Heart right ventricle (tissue), 16 donors: Measurements from ENCODE around the gene OR1K1. TPM values are rescaled to one million over a fixed set of nuclear protein-coding genes. Genes with fewer than 3 reads are reported as not detected.
A peak's percentile ranks its signal among the peaks of the same experiment; 100 is the strongest.

ENCODE experiments used
- ATAC-seq, 8 donors: fragments of 200-7000 bp; cut with Tn5 transposase; one replicate each; pipeline ENCODE4 v1.9.1; 2020; ENCODE audit warnings: mild to moderate bottlenecking in 8 of 8, moderate library complexity in 8 of 8, moderate number of reproducible peaks in 1 of 8
- DNase-seq, 2 donors: peaks; one replicate each; pipeline ENCODE4 v3.0.0-alpha.2; 2020
- H3K27ac ChIP-seq, 10 donors: fragments of 200-600 bp; sonication (generic) in 2 of 10; one replicate each; pipeline versions ENCODE4 v1.5.0 to v1.8.0; 2020 to 2022; ENCODE audit warnings: mild to moderate bottlenecking in 3 of 10
- H3K27me3 ChIP-seq, 7 donors: fragments of 200-600 bp; one replicate each; pipeline ENCODE4 v1.8.0; 2021 to 2022; ENCODE audit warnings: mild to moderate bottlenecking in 2 of 7
- H3K36me3 ChIP-seq, 9 donors: fragments of 200-600 bp; sonication (generic) in 1 of 9; one replicate each; pipeline versions ENCODE4 v1.5.0 to v1.8.0; 2020 to 2022; ENCODE audit warnings: mild to moderate bottlenecking in 2 of 9
- H3K4me1 ChIP-seq, 9 donors: fragments of 200-600 bp; sonication (generic) in 1 of 9; one replicate each; pipeline versions ENCODE4 v1.5.0 to v1.8.0; 2020 to 2022; ENCODE audit warnings: mild to moderate bottlenecking in 4 of 9
- H3K4me3 ChIP-seq, 10 donors: fragments of 200-600 bp; sonication (generic) in 2 of 10; one replicate each; pipeline versions ENCODE4 v1.5.0 to v1.8.0; 2020 to 2022; ENCODE audit warnings: mild to moderate bottlenecking in 7 of 10, moderate library complexity in 2 of 10
- H3K9me3 ChIP-seq, 11 donors: fragments of 200-600 bp in 10 of 11; sonication (generic) in 2 of 11; one replicate each; pipeline versions ENCODE4 v1.5.0 to v1.8.0; 2013 to 2022; ENCODE audit warnings: mild to moderate bottlenecking in 2 of 11, control low read depth in 1 of 11, moderate library complexity in 1 of 11
- whole genome bisulfite sequencing, 2 donors: extraction: QIAGEN DNeasy Blood & Tissue Kit; methylation state at CpG; one replicate each; pipeline ENCODE4 v1.1.7; 2013; ENCODE audit warnings: inconsistent platforms in 1 of 2; 5-methylcytosine and 5-hydroxymethylcytosine counted together
- intact Hi-C, 10 donors: fragments of 100-400 bp; cut with DNase I; formaldehyde crosslinking; loops; one replicate each; pipeline versions ENCODE4 v1.11.1 to v1.14.2; 2022
- polyA plus RNA-seq, 2 donors: library from polyadenylated mRNA; stranded (reverse); fragments of 200-250 nt; gene quantifications; one replicate each; pipeline ENCODE4 v1.2.3, GENCODE V29; 2013
- total RNA-seq, 10 donors: library from RNA; stranded (reverse); fragmentation: NEBNext Ultra II Directional in 3 of 10; extraction: Animal tissue kit (Norgen Biotek cat#: 25700) in 3 of 10; gene quantifications; one replicate each; pipeline versions ENCODE4 v1.2.1 to v1.2.4, GENCODE V29; 2021 to 2023
- TF ChIP-seq, protein P1 (sequence below), 9 donors: fragments of 200-600 bp; sonication (generic) in 2 of 9; IDR thresholded peaks; one replicate each; pipeline versions ENCODE4 v1.5.0 to v1.8.0; 2021 to 2022; ENCODE audit warnings: antibody characterized with exemption in 9 of 9, mild to moderate bottlenecking in 5 of 9, moderate library complexity in 1 of 9
- donor health status: Arrhythmogenic right ventricular cardiomyopathy.
- donor health status: ischemic (EF 13 %, LVEDD 7.1; RV severe dilation, severe dysfunction).
- donor health status: healthy with polysubstance abuse.
- donor health status: DM: no; HTN: yes; CAD: no.
- donor health status: DM: no; HTN: no; CAD: no.
- donor health status: ischemic (EF 25% LVEDD 6.9; RV normal size, moderate dysfunction).
- donor health status: ischemic (EF 25% LVEDD 5.7; RV mildly dilated, moderate dysfunction).
- donor health status: healthy.
- donor health status: DM: yes; HTN: yes; CAD: no.
- donor health status: Ischemic cardiomyopathy.
- donor health status: ischemic (EF 35%, LVEDD 5.7; RV mildly dilated, moderate dysfunction).
- donor health status: nonischemic (EF 11% LVEDD 7.7; RV severe dilation, severe dysfunction).
- donor health status: DM: yes; HTN: yes; CAD: no.
- donor health status: PGD.
- donor health status: ischemic (EF 29% LVEDD 5.4; RV normal size, mild dysfunction).
- donor health status: nonischemic (EF 23%, LVEDD 6.1; RV moderate dilation, normal function).

Gene OR1K1
- total and polyA plus RNA-seq, 12 donors, result not detected

DNA sequence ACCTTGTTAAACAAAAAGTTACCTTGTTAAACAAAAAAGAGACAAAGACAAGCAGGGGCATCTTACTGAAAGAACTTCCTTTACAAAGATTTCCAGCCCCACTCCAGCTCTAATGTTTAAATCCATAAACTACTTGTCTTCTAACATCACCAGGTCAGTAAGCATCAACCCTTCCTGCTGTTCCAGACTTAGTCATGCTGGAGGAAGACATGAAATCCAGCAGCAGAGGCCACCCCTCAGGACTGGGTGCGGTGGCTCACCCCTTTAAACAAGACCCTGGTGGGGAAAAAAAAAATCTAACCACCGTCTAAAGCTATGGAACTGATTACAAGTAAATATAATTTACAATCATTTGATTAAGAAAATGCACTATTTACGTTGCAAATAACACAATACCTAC is 19.4 kb downstream of the OR1K1 start:
- ATAC-seq (peak in 3 of 8 donors; percentile 31 to 38 (median 37)), DNase-seq (no peak)
- Histone ChIP-seq H3K27ac (peak overlapping the region in 7 of 10 donors; percentile 19 to 72 (median 64)), H3K4me3 (no peak overlapping the region), H3K4me1 (peaks cover 0 to 49% (median 34%) of the 10 kb centered on the region in 9 donors), H3K27me3 (no peaks in the 10 kb centered on the region), H3K9me3 (no peaks in the 10 kb centered on the region), H3K36me3 (peaks cover 0 to 82% (median 6%) of the 10 kb centered on the region in 9 donors)
- intact Hi-C loops, result loop anchor here in 4 of 10 donors (10.0 kb wide), 4 partner anchors 45 to 725 kb away; partner anchors contain the start of gene TTLL11 (in 3 of the 4)
- WGBS, 2 donors, result 63 to 66% methylated on average over 3 of the region's 3 CpGs
- TF ChIP-seq, protein P1, sequence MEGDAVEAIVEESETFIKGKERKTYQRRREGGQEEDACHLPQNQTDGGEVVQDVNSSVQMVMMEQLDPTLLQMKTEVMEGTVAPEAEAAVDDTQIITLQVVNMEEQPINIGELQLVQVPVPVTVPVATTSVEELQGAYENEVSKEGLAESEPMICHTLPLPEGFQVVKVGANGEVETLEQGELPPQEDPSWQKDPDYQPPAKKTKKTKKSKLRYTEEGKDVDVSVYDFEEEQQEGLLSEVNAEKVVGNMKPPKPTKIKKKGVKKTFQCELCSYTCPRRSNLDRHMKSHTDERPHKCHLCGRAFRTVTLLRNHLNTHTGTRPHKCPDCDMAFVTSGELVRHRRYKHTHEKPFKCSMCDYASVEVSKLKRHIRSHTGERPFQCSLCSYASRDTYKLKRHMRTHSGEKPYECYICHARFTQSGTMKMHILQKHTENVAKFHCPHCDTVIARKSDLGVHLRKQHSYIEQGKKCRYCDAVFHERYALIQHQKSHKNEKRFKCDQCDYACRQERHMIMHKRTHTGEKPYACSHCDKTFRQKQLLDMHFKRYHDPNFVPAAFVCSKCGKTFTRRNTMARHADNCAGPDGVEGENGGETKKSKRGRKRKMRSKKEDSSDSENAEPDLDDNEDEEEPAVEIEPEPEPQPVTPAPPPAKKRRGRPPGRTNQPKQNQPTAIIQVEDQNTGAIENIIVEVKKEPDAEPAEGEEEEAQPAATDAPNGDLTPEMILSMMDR (IDR thresholded peaks at IDR 0.05), result no peak

DNA sequence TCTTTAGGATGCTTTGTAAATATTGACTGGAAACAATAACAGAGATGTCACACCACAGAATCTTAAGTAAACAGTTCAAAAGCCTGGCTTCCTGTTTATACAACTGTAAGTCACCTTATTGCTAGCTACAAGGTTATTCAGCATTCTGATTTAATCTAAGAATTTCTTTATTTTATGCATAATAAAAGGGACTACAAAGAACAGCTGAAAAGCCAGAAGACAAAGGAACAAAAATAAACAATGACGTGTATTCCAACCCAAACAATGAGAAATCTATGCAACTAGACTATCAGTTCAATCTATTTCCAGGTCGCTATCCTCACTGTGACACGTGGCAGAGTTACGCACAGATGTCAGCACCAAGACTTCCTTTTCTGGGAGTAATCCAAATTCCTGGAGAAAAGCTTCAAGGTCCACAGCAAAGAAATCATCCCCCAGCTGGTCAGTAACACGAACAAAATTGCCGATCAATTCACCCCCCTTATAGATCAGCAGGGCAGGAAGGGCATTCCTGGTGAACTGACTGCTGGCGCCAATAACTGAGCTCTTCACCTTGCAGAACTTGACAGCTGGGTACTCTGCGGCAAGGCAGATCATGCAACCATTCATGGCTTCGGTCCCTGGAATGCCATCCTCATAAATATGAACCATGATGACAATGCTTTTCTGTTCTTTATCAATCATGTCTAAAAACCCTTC is 20.0 kb downstream of the OR1K1 start:
- TF ChIP-seq, protein P1 (IDR thresholded peaks at IDR 0.05), result no peak
- intact Hi-C loops, result loop anchor here in 4 of 10 donors (10.0 kb wide), 4 partner anchors 45 to 725 kb away; partner anchors contain the start of gene TTLL11 (in 3 of the 4)
- DNase-seq, result peak in 1 of 2 donors; percentile 36
- Histone ChIP-seq H3K9me3 (no peaks in the 10 kb centered on the region), H3K27ac (peak overlapping the region in 7 of 10 donors; percentile 19 to 72 (median 64)), H3K36me3 (peaks cover 0 to 87% (median 6%) of the 10 kb centered on the region in 9 donors), H3K27me3 (no peaks in the 10 kb centered on the region), H3K4me1 (peaks cover 0 to 53% (median 34%) of the 10 kb centered on the region in 9 donors), H3K4me3 (no peak overlapping the region)
- WGBS, 2 donors, result 62 to 67% methylated on average over 9 of the region's 9 CpGs
- ATAC-seq, result peak; percentile 32 to 78 (median 64)

- peaks cover 0 to 52% (median 34%) of the 10 kb centered on the region in 9 donors for H3K4me1 ChIP-seq
- TF ChIP-seq, protein P1 (IDR thresholded peaks at IDR 0.05), result no peak
- ATAC-seq (no peak), DNase-seq (no peak)
- no peak overlapping the region for H3K4me3 ChIP-seq
- H3K36me3 ChIP-seq, result peaks cover 0 to 92% (median 8%) of the 10 kb centered on the region in 9 donors
- no peaks in the 10 kb centered on the region for H3K9me3 ChIP-seq
- H3K27me3 ChIP-seq, result no peaks in the 10 kb centered on the region
- WGBS, 2 donors, result 94 to 96% methylated on average over 11 of the region's 11 CpGs
- intact Hi-C loops, result no loop called here
- peak overlapping the region in 5 of 10 donors; percentile 47 to 72 (median 53) for H3K27ac ChIP-seq
Measured at GRCh38 chr9:122820490-122820845, 20.5 kb downstream of the OR1K1 start.

DNA sequence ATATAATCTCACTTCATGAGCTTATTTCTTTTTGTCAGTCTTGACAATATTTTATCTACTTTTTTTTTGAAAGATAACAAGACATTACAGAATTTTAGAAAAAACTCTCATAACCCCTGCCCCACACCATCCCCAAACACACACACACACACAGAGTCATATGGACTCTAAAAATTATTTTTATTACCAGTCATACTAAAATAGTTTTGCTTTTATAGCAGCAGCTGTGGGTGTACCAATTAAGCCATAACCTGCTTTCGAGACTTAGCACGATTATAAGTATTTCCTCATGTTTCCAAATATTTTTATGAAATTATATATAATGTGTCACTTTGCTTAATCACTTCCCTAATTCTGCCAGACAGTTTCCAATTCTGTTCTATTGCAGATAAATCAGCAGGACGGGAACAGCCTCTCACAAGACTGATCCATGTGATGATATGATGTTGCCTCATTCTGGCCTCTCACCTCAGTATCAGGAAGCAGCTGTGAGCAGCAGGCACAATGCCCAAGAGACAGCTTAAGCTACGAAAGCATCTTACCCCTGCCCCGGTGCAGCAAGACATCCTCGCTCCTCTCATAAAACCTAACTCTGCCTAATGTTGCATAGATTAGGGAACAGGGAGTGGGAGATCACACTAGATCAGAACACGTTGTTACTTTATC is 21.5 kb downstream of the OR1K1 start:
- TF ChIP-seq, protein P1 (IDR thresholded peaks at IDR 0.05), result no peak
- Histone ChIP-seq H3K36me3 (peaks cover 0 to 98% (median 14%) of the 10 kb centered on the region in 9 donors), H3K27me3 (no peaks in the 10 kb centered on the region), H3K27ac (peak overlapping the region in 6 of 10 donors; percentile 12 to 72 (median 42)), H3K4me3 (no peak overlapping the region), H3K4me1 (peaks cover 0 to 55% (median 42%) of the 10 kb centered on the region in 9 donors), H3K9me3 (no peaks in the 10 kb centered on the region)
- ATAC-seq (peak in 5 of 8 donors; percentile 30 to 66 (median 49)), DNase-seq (no peak)
- intact Hi-C loops, result no loop called here
- WGBS, 2 donors, result 32 to 41% methylated on average over 7 of the region's 7 CpGs
